Lower leg skin (tissue), 3 donors: ENCODE results near the gene SLC4A2.

ENCODE experiments used
- POLR2A ChIP-seq, 2 donors: fragments of 450-650 bp; IDR thresholded peaks; one replicate each; pipeline ENCODE4 v1.6.1; 2016 to 2017; ENCODE audit warnings: antibody characterized with exemption in 2 of 2, mild to moderate bottlenecking in 1 of 2, moderate library complexity in 1 of 2
- TF ChIP-seq, protein P1 (sequence below), 3 donors: fragments of 450-650 bp; IDR thresholded peaks; one replicate each; pipeline ENCODE4 v1.5.1; 2016; ENCODE audit warnings: antibody characterized with exemption in 3 of 3, mild to moderate bottlenecking in 3 of 3, moderate library complexity in 2 of 3

DNA sequence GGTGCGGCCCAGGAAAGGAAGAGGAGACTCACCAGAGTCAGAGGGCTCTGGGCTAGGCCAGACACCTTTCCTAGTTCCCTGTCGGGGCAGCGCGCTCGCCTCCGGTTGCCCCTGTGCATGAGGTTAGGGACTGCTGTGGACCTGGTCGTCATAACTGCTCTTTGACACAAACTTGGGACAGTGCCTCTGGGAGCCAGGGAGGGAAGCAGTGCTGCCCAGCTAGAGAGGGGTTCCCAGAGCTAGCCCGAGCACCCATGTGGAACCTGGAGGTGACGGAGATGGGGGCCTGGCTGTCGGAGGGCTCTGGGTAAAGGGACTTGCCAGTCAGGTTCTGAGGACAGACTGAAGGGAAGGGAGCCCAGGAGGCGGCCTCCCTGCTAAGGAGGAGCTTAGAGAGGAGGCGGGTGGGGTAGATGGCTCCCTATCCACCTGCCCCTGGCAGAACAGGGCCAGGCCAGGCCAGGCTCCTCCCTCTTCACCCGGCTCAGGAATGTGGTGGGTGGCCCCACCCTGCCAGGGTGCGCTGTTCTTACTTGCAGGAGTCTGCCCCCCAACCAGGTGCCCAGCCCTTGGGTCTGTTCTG is 56.5 kb downstream of the SLC4A2 start:
- no peak for TF ChIP-seq POLR2A (IDR thresholded peaks at IDR 0.05)
- TF ChIP-seq, protein P1, sequence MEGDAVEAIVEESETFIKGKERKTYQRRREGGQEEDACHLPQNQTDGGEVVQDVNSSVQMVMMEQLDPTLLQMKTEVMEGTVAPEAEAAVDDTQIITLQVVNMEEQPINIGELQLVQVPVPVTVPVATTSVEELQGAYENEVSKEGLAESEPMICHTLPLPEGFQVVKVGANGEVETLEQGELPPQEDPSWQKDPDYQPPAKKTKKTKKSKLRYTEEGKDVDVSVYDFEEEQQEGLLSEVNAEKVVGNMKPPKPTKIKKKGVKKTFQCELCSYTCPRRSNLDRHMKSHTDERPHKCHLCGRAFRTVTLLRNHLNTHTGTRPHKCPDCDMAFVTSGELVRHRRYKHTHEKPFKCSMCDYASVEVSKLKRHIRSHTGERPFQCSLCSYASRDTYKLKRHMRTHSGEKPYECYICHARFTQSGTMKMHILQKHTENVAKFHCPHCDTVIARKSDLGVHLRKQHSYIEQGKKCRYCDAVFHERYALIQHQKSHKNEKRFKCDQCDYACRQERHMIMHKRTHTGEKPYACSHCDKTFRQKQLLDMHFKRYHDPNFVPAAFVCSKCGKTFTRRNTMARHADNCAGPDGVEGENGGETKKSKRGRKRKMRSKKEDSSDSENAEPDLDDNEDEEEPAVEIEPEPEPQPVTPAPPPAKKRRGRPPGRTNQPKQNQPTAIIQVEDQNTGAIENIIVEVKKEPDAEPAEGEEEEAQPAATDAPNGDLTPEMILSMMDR (IDR thresholded peaks at IDR 0.05) = no peak
